Measurements from ENCODE around the gene PSMD7. TPM values are rescaled to one million over a fixed set of nuclear protein-coding genes. Genes with fewer than 3 reads are reported as not detected.

PSMD7 gene
- total RNA-seq, 2 donors from 2014 or later: 92.5 to 107 TPM

DNA sequence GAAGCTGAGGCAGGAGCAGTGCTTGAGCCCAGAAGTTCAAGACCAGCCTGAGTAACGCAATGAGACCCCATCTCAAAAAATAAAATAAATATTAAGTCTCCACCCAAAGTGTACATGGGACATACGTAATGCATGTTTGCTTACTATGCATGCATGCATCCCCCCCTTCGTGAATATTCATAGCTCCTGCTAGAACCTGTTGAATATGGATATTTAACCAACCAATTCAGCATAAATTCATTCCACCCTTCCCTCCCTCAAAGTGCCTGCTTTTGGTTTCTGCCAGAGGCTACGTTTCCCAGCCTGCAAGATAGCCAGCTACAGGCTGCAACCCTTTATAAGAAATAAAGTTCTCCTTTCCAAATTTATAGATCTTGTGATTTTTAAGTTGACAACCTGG lies 12.9 kb upstream of the PSMD7 start:
- no peaks in the 10 kb centered on the region for H3K9me3 ChIP-seq
- H3K4me3 ChIP-seq: no peak overlapping the region
- no peak for DNase-seq (ENCODE audit: low spot score)
- H3K27ac ChIP-seq: no peak overlapping the region
- TF ChIP-seq, protein P1, sequence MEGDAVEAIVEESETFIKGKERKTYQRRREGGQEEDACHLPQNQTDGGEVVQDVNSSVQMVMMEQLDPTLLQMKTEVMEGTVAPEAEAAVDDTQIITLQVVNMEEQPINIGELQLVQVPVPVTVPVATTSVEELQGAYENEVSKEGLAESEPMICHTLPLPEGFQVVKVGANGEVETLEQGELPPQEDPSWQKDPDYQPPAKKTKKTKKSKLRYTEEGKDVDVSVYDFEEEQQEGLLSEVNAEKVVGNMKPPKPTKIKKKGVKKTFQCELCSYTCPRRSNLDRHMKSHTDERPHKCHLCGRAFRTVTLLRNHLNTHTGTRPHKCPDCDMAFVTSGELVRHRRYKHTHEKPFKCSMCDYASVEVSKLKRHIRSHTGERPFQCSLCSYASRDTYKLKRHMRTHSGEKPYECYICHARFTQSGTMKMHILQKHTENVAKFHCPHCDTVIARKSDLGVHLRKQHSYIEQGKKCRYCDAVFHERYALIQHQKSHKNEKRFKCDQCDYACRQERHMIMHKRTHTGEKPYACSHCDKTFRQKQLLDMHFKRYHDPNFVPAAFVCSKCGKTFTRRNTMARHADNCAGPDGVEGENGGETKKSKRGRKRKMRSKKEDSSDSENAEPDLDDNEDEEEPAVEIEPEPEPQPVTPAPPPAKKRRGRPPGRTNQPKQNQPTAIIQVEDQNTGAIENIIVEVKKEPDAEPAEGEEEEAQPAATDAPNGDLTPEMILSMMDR (IDR thresholded peaks at IDR 0.05): no peak
- no peaks in the 10 kb centered on the region for H3K4me1 ChIP-seq
- no peaks in the 10 kb centered on the region for H3K36me3 ChIP-seq
- H3K27me3 ChIP-seq: no peaks in the 10 kb centered on the region

DNA sequence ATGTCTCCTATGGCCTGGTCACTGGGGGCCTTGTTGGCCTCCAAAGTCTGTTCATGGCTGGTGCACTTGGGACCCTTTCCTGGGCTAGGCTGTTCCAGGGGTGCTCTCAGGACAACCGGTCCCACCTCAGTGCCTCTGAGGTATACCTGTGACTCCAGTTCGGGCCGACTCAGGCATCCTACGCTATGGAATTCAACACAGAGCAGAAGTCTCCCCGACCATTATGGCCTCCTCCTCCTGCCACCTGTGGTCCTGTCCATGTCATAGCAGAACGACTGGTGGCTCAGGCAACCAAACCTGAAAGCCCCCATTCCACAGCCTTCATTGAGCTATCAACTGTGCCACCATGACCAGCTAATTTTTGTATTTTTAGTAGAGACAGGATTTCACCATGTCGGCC lies 8.5 kb upstream of the PSMD7 start:
- H3K9me3 ChIP-seq: peaks cover 8 to 9% of the 10 kb centered on the region in 2 donors
- no peak overlapping the region for H3K4me3 ChIP-seq
- no peaks in the 10 kb centered on the region for H3K36me3 ChIP-seq
- DNase-seq (ENCODE audit: low spot score): no peak
- no peaks in the 10 kb centered on the region for H3K27me3 ChIP-seq
- no peak overlapping the region for H3K27ac ChIP-seq
- TF ChIP-seq, protein P1 (IDR thresholded peaks at IDR 0.05): no peak
- no peaks in the 10 kb centered on the region for H3K4me1 ChIP-seq

DNA sequence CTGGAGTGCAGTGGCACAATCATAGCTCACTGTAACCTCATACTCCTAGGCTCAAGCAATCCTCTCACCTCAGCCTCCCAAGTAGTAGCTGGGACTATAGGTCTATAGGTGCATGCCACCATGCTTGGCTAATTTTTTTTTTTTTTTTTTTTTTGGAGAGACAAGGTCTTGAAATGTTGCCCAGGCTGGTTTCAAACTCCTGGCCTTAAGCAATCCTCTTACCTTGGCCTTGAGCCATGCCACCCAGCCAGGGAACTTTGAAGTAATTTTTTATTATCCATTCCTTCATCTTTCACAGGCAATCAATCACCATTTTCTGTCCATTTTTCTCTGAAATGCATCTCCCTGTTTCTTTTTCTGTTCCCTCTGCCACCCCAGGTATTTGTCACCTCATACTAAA lies 6.3 kb upstream of the PSMD7 start:
- Histone ChIP-seq H3K27me3 (no peaks in the 10 kb centered on the region), H3K36me3 (no peaks in the 10 kb centered on the region), H3K27ac (no peak overlapping the region), H3K4me3 (no peak overlapping the region), H3K9me3 (peaks cover 8 to 9% of the 10 kb centered on the region in 2 donors), H3K4me1 (peaks cover 0 to under 1% of the 10 kb centered on the region in 2 donors)
- DNase-seq (ENCODE audit: low spot score): no peak
- TF ChIP-seq, protein P1 (IDR thresholded peaks at IDR 0.05): no peak

DNA sequence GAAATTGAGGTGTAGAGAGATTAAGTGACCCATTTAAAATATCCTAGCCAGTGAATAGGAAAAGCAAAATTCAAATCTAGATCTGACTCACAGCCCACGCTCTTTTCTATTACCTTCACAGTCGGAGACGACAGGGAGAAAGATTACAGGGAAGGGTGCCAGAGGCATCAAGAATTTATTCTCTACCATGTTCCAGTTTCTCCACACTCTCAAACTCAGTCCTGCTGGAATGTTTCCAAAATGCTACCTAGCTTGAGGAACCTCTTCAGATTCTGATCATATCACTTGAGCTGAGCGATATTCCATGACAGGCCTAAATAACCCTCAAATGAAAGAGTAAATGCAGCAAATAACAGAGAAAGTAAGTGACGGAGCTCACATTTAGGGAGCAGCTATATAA lies 5.4 kb upstream of the PSMD7 start:
- H3K4me3 ChIP-seq: no peak overlapping the region
- no peak for DNase-seq (ENCODE audit: low spot score)
- no peaks in the 10 kb centered on the region for H3K27me3 ChIP-seq
- no peaks in the 10 kb centered on the region for H3K36me3 ChIP-seq
- peaks cover 8 to 9% of the 10 kb centered on the region in 2 donors for H3K9me3 ChIP-seq
- peaks cover 0 to 7% of the 10 kb centered on the region in 2 donors for H3K4me1 ChIP-seq
- no peak overlapping the region for H3K27ac ChIP-seq
- TF ChIP-seq, protein P1 (IDR thresholded peaks at IDR 0.05): no peak

DNA sequence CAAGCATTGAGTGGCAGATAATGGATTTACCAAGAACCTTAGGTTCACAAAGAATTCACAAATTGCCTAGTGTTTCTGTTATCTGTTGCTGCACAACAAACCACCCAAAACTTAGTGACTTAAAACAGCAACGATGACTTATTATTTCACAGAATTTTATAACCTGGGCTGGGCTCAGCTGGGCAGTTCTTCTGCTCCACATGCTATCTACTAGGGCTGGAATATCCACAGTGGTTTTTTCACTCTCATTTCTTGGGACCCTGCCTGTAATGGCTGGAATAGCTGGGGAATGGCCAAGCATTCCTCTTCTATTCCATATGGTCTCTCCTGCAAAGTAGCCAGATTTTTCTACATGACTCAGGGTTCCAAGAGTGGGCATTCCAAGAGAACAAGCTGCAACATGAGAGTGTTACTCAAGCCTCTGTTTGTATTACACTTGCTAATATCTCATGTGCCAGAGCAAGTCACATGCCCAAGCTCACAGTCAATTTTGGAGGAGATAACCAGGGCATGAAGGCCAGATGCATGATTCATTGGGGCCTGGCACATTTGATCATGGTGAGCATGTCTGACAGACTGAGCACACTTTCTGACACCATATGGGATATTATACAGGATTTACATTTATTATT lies 4.9 kb upstream of the PSMD7 start:
- H3K4me3 ChIP-seq: no peak overlapping the region
- H3K9me3 ChIP-seq: peaks cover 8 to 9% of the 10 kb centered on the region in 2 donors
- no peak overlapping the region for H3K27ac ChIP-seq
- H3K36me3 ChIP-seq: no peaks in the 10 kb centered on the region
- peaks cover 0 to 7% of the 10 kb centered on the region in 2 donors for H3K4me1 ChIP-seq
- TF ChIP-seq, protein P1 (IDR thresholded peaks at IDR 0.05): no peak
- DNase-seq (ENCODE audit: low spot score): no peak
- no peaks in the 10 kb centered on the region for H3K27me3 ChIP-seq

DNA sequence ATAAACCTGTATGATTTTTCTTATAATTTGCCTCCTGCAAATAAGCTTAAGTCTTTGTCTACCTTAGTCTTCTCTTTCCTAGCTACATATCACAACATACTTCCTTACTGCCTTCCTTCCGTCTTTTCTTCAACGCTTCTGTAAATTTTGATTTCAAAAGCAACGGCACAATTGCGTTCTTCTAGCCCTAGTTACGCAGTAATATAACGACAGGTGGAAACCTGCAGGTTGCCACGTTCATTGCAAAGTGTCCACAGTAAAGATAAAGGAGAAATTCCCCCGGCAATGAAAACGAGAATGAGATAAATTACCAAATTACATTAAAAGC lies 546 bp upstream of the PSMD7 start:
- H3K4me1 ChIP-seq: peaks cover 0 to 33% of the 10 kb centered on the region in 2 donors
- peaks cover 30% of the 10 kb centered on the region for H3K36me3 ChIP-seq
- TF ChIP-seq, protein P1 (IDR thresholded peaks at IDR 0.05): no peak
- no peak for DNase-seq (ENCODE audit: low spot score)
- H3K9me3 ChIP-seq: peaks cover 8 to 9% of the 10 kb centered on the region in 2 donors
- H3K4me3 ChIP-seq: peak overlapping the region; percentile 81 to 95
- H3K27ac ChIP-seq: peak overlapping the region; percentile 89 to 95
- no peaks in the 10 kb centered on the region for H3K27me3 ChIP-seq

All from right atrium auricular region (tissue), 2 donors.